Smooth muscle cell (in vitro differentiated cells): ENCODE results near the gene CKS1B. TPM values are rescaled to one million over a fixed set of nuclear protein-coding genes. Genes with fewer than 3 reads are reported as not detected.

ENCODE experiments used
- DNase-seq: peaks from one replicate; lab custom pipeline; 2025; ENCODE audit not compliant: unreplicated experiment; lab: John Stamatoyannopoulos, UW
- H2AFZ ChIP-seq: fragments of 200-600 bp; sonication (generic); 2 replicates; pipeline ENCODE4 v1.6.0; 2016; ENCODE audit warnings: antibody characterized with exemption, low read depth, mild to moderate bottlenecking
- H3F3A ChIP-seq: fragments of 200-600 bp; sonication (generic); 2 replicates; pipeline ENCODE4 v1.6.0; 2017; ENCODE audit warnings: antibody characterized with exemption, low read depth
- H3K27ac ChIP-seq: fragments of 200-600 bp; sonication (generic); 2 replicates; pipeline ENCODE4 v1.5.1; 2016; ENCODE audit warnings: low read depth, mild to moderate bottlenecking
- H3K27me3 ChIP-seq: fragments of 200-600 bp; sonication (generic); 2 replicates; pipeline ENCODE4 v1.6.1; 2016; ENCODE audit warnings: low read depth, mild to moderate bottlenecking
- H3K36me3 ChIP-seq: fragments of 200-600 bp; sonication (generic); 2 replicates; pipeline ENCODE4 v1.5.1; 2016; ENCODE audit warnings: low read depth
- H3K4me1 ChIP-seq: fragments of 200-600 bp; sonication (generic); 2 replicates; pipeline ENCODE4 v1.5.1; 2016; ENCODE audit warnings: low read depth
- H3K4me2 ChIP-seq: fragments of 200-600 bp; sonication (generic); 2 replicates; pipeline ENCODE4 v1.6.0; 2016; ENCODE audit warnings: mild to moderate bottlenecking
- H3K4me3 ChIP-seq: fragments of 200-600 bp; sonication (generic); 2 replicates; pipeline ENCODE4 v1.5.1; 2016; ENCODE audit warnings: mild to moderate bottlenecking
- H3K79me2 ChIP-seq: fragments of 200-600 bp; sonication (generic); 2 replicates; pipeline ENCODE4 v1.6.0; 2016; ENCODE audit warnings: low read depth, mild to moderate bottlenecking
- H3K9ac ChIP-seq: fragments of 200-600 bp; sonication (generic); 2 replicates; pipeline ENCODE4 v1.6.0; 2016; ENCODE audit warnings: low read depth
- H3K9me3 ChIP-seq: fragments of 200-600 bp; sonication (generic); replicated peaks from 2 replicates; pipeline ENCODE4 v1.5.1; 2016; ENCODE audit warnings: low read depth
- H4K20me1 ChIP-seq: fragments of 200-600 bp; sonication (generic); 2 replicates; pipeline ENCODE4 v1.6.0; 2016; ENCODE audit warnings: low read depth
- WGBS: methylation state at CpG from one replicate; pipeline ENCODE4 v1.1.7; 2016; ENCODE audit warnings: low lambda C conversion rate; 5-methylcytosine and 5-hydroxymethylcytosine counted together
- polyA plus RNA-seq: library from polyadenylated mRNA; unstranded; fragments of >200 nt; fragmentation: Nextera tagmentation; extraction: Ambion mirVana; gene quantifications from 2 replicates; pipeline ENCODE4 v1.2.1, GENCODE V29; 2016
- total RNA-seq: library from RNA; depleted of rRNA; stranded (reverse); fragments of >200 nt; gene quantifications from 2 replicates; pipeline ENCODE4 v1.2.3, GENCODE V29; 2014
- TF ChIP-seq, protein P1 (sequence below): fragments of 200-600 bp; sonication (generic); IDR thresholded peaks from 2 replicates; pipeline ENCODE4 v1.5.1; 2017; ENCODE audit warnings: borderline replicate concordance, mild to moderate bottlenecking, antibody characterized with exemption; ENCODE audit not compliant: insufficient read depth, poor library complexity, severe bottlenecking

The CKS1B gene
- total and polyA plus RNA-seq, 2 experiments from 2014 or later = 41.6 to 116 TPM

DNA sequence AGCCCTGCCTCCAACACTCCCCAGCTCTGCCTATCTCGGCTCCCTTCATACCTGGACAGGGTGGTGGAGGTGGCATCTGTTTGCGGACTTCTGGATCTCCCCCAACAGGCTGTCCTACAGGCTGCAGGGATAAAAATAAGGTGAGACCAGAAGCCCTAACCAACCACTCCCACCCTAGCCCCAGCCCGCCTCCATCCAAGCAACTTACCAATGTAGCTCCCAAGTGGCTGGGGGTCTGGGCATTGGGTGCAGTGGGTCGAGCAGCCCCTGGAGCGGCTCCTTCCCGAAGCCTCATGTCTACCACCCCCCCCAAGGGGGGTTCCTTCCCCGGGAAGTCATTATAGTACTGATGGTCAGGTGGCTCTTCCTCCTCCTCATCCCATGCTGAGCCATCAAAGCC is 8.4 kb upstream of the CKS1B start:
- Histone ChIP-seq H2AFZ (no peak overlapping the region), H3K79me2 (peaks cover 43% of the 10 kb centered on the region), H4K20me1 (peaks cover 39% of the 10 kb centered on the region), H3K9ac (no peak overlapping the region), H3K36me3 (peaks cover 5% of the 10 kb centered on the region), H3K4me3 (no peak overlapping the region), H3K27me3 (no peaks in the 10 kb centered on the region), H3K4me2 (no peak overlapping the region), H3K9me3 (no peaks in the 10 kb centered on the region), H3K4me1 (peaks cover 31% of the 10 kb centered on the region), H3F3A (peaks cover 30% of the 10 kb centered on the region), H3K27ac (peak overlapping the region; percentile 16)
- no peak for DNase-seq
- TF ChIP-seq, protein P1, sequence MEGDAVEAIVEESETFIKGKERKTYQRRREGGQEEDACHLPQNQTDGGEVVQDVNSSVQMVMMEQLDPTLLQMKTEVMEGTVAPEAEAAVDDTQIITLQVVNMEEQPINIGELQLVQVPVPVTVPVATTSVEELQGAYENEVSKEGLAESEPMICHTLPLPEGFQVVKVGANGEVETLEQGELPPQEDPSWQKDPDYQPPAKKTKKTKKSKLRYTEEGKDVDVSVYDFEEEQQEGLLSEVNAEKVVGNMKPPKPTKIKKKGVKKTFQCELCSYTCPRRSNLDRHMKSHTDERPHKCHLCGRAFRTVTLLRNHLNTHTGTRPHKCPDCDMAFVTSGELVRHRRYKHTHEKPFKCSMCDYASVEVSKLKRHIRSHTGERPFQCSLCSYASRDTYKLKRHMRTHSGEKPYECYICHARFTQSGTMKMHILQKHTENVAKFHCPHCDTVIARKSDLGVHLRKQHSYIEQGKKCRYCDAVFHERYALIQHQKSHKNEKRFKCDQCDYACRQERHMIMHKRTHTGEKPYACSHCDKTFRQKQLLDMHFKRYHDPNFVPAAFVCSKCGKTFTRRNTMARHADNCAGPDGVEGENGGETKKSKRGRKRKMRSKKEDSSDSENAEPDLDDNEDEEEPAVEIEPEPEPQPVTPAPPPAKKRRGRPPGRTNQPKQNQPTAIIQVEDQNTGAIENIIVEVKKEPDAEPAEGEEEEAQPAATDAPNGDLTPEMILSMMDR = no peak
- 97% methylated on average over 7 of the region's 7 CpGs for WGBS

DNA sequence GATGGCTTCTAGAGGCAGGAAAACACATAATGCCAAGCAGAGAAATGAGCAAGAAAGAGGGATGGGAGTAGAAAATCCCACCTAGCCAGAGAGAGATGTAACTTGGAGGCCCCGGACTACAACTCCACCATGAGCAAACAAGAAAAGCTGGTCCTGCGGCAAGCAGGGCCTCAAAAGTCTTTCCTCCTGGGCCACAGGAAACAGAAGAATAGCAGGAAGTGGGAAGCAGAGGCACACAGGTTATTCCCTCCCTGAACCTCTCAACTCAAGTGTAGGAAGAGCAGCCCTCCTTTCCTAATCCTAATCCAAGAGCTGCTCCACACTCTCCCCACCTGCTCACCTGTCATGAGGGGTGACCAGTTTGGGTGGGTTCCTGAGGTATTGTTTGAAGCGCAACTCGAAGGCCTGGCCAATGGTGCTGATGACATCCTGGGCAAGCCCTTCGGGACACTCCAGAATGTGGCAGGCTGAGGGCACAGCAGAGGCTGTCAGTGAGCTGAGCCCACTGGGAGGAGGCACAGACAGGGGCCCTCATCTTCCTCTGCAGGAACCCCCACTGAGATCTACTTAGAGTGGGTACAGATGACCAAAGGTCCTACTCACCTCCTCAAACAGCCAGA is 7.0 kb upstream of the CKS1B start:
- no peak for DNase-seq
- H3K4me2 ChIP-seq = peak overlapping the region; percentile 94
- H3K27me3 ChIP-seq = no peaks in the 10 kb centered on the region
- peaks cover 39% of the 10 kb centered on the region for H4K20me1 ChIP-seq
- no peak overlapping the region for H3K9ac ChIP-seq
- peak overlapping the region; percentile 98 for H3K27ac ChIP-seq
- H2AFZ ChIP-seq = no peak overlapping the region
- peaks cover 43% of the 10 kb centered on the region for H3K79me2 ChIP-seq
- H3K4me3 ChIP-seq = no peak overlapping the region
- peaks cover 43% of the 10 kb centered on the region for H3F3A ChIP-seq
- TF ChIP-seq, protein P1 = no peak
- peaks cover 5% of the 10 kb centered on the region for H3K36me3 ChIP-seq
- 91% methylated on average over 5 of the region's 5 CpGs for WGBS
- H3K9me3 ChIP-seq = no peaks in the 10 kb centered on the region
- peaks cover 42% of the 10 kb centered on the region for H3K4me1 ChIP-seq

DNA sequence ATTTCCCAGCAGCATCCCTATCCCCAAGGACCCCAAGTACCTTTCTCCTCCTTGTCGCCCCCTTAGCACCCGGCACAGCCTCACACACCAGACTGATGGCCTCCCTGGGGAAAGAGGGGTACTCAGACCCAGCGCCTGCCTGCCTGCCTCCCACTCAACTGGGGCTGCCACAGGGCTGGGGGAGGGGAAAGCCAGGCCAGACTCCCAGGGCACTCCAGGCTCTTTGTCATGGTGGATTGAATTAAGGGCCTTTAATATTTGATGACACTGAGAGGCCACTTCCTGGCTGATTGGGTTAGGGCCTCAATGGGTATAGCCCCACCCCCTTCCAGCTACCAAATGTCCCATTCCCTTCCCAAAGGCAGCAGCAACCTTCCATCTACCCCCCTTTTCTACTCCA is 5.8 kb upstream of the CKS1B start:
- 74% methylated on average over 3 of the region's 3 CpGs for WGBS
- H3K27me3 ChIP-seq = no peaks in the 10 kb centered on the region
- H3K4me1 ChIP-seq = peaks cover 46% of the 10 kb centered on the region
- peaks cover 43% of the 10 kb centered on the region for H3K79me2 ChIP-seq
- peaks cover 47% of the 10 kb centered on the region for H3F3A ChIP-seq
- H2AFZ ChIP-seq = no peak overlapping the region
- TF ChIP-seq, protein P1 = no peak
- H4K20me1 ChIP-seq = peaks cover 39% of the 10 kb centered on the region
- no peak for DNase-seq
- H3K9me3 ChIP-seq = no peaks in the 10 kb centered on the region
- H3K4me2 ChIP-seq = peak overlapping the region; percentile 94
- peak overlapping the region; percentile 55 for H3K4me3 ChIP-seq
- H3K36me3 ChIP-seq = peaks cover 2% of the 10 kb centered on the region
- H3K9ac ChIP-seq = peak overlapping the region; percentile 73
- H3K27ac ChIP-seq = peak overlapping the region; percentile 98

DNA sequence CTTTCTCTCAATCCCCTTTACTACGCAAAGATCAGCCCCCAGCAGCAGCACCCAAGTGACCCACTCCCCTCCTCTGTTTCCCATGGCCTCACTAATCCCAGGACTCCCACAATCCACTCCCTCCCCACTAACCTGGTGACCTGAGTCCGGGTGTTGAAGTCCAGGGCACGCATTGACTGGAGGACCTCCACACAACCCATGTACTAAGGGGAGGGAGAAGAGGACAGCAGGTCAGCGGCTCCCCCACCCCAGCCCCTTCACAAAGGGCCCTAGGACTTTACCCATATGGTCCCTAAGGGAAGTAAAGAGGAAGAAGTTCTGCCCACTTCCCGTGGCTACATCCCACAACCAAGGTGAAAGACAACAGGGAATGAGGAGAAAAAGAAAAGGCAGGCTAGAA is 5.2 kb upstream of the CKS1B start:
- Histone ChIP-seq H3K4me3 (peak overlapping the region; percentile 55), H3F3A (peaks cover 47% of the 10 kb centered on the region), H3K9ac (peak overlapping the region; percentile 73), H3K27me3 (no peaks in the 10 kb centered on the region), H4K20me1 (peaks cover 39% of the 10 kb centered on the region), H3K4me2 (peak overlapping the region; percentile 94), H3K27ac (peak overlapping the region; percentile 98), H3K4me1 (peaks cover 46% of the 10 kb centered on the region), H3K79me2 (peaks cover 43% of the 10 kb centered on the region), H3K36me3 (no peaks in the 10 kb centered on the region), H3K9me3 (no peaks in the 10 kb centered on the region), H2AFZ (no peak overlapping the region)
- TF ChIP-seq, protein P1 = no peak
- no peak for DNase-seq
- WGBS = 20% methylated on average over 5 of the region's 5 CpGs
